D721Med (cell line): ENCODE data around the gene KRT26.

Experiments
- DNase-seq: peaks from one replicate; pipeline ENCODE4 v3.0.0; 2011; ENCODE audit warnings: low spot score; ENCODE audit not compliant: insufficient read length
- FAIRE-seq: peaks from 2 replicates; lab custom pipeline; 2011; peaks lifted over from hg19 to GRCh38; lab: Jason Lieb, UNC
- TF ChIP-seq, protein P1 (sequence below): IDR thresholded peaks from 2 replicates; pipeline ENCODE4 v1.5.1; 2012; ENCODE audit warnings: mild to moderate bottlenecking, control low read depth; ENCODE audit not compliant: insufficient read depth; ENCODE audit errors: missing control alignments

KRT26 gene

DNA sequence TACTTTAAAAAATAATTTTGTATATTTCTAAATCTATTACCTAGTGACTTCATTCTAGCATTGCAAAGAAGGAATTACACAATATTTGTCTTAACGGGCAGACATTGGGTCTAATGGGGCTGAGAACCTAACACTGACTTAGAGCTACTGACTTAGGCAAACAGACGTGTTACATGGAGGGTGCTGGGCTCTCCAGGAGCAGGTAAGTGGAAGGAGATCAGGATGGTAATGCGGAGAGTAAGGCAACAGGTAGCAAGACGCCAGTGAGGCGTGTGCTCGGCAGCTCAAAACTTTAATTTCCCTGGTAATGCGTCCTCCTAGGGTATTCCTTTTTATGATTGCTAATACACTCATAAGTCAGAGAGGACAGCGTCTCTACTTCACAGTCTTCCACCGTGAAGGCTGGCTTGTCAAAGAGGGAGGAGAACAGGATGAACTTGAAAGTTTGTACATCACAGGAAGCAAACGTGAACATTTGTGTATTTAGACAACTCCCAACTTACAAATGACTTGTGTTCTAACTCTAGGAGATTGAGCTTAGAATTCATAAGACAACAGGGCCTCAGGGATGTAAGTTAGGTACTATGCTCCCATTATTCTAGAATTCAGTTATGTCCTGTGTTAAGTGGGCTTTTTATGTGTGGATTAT, 23.1 kb upstream of the KRT26 start:
- TF ChIP-seq, protein P1, sequence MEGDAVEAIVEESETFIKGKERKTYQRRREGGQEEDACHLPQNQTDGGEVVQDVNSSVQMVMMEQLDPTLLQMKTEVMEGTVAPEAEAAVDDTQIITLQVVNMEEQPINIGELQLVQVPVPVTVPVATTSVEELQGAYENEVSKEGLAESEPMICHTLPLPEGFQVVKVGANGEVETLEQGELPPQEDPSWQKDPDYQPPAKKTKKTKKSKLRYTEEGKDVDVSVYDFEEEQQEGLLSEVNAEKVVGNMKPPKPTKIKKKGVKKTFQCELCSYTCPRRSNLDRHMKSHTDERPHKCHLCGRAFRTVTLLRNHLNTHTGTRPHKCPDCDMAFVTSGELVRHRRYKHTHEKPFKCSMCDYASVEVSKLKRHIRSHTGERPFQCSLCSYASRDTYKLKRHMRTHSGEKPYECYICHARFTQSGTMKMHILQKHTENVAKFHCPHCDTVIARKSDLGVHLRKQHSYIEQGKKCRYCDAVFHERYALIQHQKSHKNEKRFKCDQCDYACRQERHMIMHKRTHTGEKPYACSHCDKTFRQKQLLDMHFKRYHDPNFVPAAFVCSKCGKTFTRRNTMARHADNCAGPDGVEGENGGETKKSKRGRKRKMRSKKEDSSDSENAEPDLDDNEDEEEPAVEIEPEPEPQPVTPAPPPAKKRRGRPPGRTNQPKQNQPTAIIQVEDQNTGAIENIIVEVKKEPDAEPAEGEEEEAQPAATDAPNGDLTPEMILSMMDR = no peak
- DNase-seq (no peak), FAIRE-seq (no peak)

- no peak for DNase-seq
- no peak for FAIRE-seq
- TF ChIP-seq, protein P1 = no peak
Observed at GRCh38 chr17:40794466-40794865, 22.5 kb upstream of the KRT26 start.

DNA sequence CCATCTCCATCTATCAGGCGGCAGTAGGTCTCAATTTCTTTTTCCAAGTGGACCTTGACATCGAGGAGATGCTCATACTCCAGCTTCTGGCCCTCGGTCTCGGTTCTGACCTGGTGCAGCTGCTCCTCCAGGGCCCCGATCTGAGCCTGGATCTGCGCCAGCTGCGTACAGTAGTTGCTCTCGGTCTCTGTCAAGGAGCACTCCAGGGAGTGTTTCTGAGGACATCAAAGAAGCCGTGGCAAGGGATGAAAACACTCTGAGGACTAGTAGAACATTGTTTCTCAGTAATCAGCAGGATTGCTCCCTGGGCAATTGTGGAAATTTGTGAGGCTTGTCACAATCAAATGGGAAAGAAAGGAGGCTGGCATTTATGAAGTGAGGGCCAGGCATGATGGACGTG, 21.8 kb upstream of the KRT26 start:
- TF ChIP-seq, protein P1 = no peak
- no peak for DNase-seq
- FAIRE-seq = no peak

DNA sequence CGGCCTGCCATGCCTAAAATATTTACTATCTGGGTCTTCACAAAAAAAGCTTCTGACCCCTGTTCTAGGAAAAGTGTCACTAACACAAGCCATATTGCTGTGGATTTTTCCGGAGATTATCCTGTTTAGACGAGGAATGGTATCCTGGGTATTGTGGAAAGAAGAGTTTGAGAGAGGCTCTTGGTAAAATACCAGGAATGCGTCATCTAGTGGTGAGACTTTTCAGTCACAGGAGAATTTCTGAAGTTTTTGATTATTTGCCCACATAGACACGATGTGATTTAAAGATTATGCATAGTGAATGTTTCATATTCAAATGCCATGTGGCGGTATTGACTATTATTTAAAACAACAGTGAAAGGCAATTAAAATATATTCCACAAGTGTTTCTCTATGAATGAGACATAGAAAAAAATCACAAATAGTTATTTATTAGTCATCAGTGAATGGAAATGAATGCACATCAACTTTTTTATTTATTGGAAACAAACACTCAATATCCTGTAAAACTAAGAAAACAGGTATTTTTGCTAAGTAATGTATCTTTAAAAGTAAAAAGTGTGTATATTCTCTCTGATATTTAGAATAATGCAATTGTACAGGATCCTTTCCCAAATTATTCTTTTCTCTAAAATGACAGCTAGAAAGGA, 19.9 kb upstream of the KRT26 start:
- no peak for FAIRE-seq
- DNase-seq = no peak
- TF ChIP-seq, protein P1 = peak; percentile 70

DNA sequence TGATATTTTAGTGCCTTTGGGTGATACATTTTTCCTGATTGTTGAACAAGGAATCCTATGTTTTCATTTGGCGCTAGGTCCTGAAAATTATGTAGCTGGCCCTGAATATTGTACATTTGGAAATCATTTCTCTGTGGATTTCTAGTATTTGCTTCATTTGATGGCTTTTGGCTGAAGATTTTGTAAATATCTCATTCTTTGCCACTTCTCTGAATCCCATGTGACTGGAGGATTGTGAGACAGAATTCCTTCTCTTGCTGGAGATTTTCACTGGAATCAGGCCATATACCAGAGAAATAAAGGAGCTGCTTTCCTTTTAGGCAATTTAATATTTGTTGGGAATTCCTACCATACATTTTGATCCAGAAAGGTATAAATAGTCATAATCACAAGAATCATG, 19.1 kb upstream of the KRT26 start:
- DNase-seq (no peak), FAIRE-seq (no peak)
- TF ChIP-seq, protein P1 = no peak

DNA sequence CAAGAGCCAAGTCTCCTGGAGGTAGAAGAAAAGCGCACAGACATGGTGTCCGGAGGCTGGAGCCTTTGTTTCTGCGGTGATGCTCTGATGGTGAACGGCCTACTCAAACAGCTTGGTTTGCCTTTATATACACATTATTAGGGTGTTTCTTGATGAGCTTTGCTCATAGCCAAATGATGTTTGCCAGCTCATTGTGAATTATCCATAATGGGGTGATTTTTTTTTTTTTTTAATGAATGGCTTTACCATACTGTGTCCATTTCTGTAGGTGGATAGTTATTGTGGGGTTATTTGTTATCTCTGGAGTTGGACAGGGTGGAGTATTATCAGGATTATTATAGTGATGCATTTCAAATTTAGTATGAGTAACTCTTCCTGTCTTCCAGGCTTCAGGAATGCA, 10.4 kb upstream of the KRT26 start, which contains the start of gene KRT27:
Gene KRT27, minus strand, starts transcription at position 101 of the 400 bp plus-strand sequence. Its CDS starts 57 bp downstream, at position 44.
- no peak for DNase-seq
- no peak for FAIRE-seq
- TF ChIP-seq, protein P1 = no peak

GRCh38 chr17:40779181-40779909, 7.3 kb upstream of the KRT26 start:
- TF ChIP-seq, protein P1 = no peak
- DNase-seq (no peak), FAIRE-seq (no peak)
